ENCODE results near the gene TSNAXIP1. TPM values are rescaled to one million over a fixed set of nuclear protein-coding genes. Genes with fewer than 3 reads are reported as not detected.

Gene TSNAXIP1
- polyA plus RNA-seq, 1 donor (not counting 4 experiments of a cell fraction or from before 2014, with no cell fraction given): 0.54 TPM

DNA sequence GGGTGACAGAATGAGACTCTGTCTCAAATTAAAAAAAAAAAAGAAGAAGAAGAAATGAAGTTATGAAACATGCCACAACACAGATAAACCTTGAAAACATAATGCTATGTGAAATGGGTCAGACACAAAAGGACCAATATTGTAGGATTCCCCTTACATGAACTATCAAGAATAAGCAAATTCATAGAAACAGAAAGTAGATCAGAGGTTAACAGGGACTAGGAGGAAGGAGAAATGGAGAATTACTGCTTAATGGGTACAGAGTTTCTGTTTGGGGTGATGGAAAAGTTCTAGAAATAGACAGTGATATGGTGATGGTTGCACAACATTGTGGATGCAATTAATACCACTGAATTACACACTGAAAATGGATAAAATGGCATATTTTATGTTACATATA is 16.6 kb upstream of the TSNAXIP1 start:
- Histone ChIP-seq H3K27ac (ENCODE audit: control insufficient read depth, insufficient read depth, low read length) (no peak overlapping the region), H3K4me2 (ENCODE audit: control insufficient read depth, extremely low read depth, insufficient read depth, low read depth, low read length) (no peak overlapping the region), H3K36me3 (ENCODE audit: control insufficient read depth in 2 of 2, extremely low read depth in 1 of 2, insufficient read depth in 2 of 2, low read length in 2 of 2) (no peaks in the 10 kb centered on the region), H2AFZ (ENCODE audit: control insufficient read depth, low read length) (no peak overlapping the region), H3K27me3 (ENCODE audit: control insufficient read depth, extremely low read depth, insufficient read depth, low read length) (no peaks in the 10 kb centered on the region), H3K4me3 (ENCODE audit: control insufficient read depth in 2 of 3, extremely low read depth in 1 of 3, insufficient read depth in 2 of 3, low read depth in 1 of 3, low read length in 3 of 3) (no peak overlapping the region), H3K9me3 (ENCODE audit: control insufficient read depth, low read depth, low read length) (no peaks in the 10 kb centered on the region), H3K4me1 (ENCODE audit: control insufficient read depth, extremely low read depth, insufficient read depth, low read length) (no peaks in the 10 kb centered on the region), H3K79me2 (ENCODE audit: control insufficient read depth, insufficient read depth, low read length) (peaks cover 10% of the 10 kb centered on the region), H4K20me1 (ENCODE audit: control insufficient read depth, extremely low read depth, insufficient read depth, low read length) (no peaks in the 10 kb centered on the region), H3K9me1 (ENCODE audit: control insufficient read depth, extremely low read depth, insufficient read depth, low read length) (no peaks in the 10 kb centered on the region), H3K9ac (ENCODE audit: control insufficient read depth, extremely low read depth, insufficient read depth, low read length) (no peak overlapping the region)
- DNase-seq (ENCODE audit: low read depth, low spot score) (no peak), FAIRE-seq (no peak)
- TF ChIP-seq, protein P1, sequence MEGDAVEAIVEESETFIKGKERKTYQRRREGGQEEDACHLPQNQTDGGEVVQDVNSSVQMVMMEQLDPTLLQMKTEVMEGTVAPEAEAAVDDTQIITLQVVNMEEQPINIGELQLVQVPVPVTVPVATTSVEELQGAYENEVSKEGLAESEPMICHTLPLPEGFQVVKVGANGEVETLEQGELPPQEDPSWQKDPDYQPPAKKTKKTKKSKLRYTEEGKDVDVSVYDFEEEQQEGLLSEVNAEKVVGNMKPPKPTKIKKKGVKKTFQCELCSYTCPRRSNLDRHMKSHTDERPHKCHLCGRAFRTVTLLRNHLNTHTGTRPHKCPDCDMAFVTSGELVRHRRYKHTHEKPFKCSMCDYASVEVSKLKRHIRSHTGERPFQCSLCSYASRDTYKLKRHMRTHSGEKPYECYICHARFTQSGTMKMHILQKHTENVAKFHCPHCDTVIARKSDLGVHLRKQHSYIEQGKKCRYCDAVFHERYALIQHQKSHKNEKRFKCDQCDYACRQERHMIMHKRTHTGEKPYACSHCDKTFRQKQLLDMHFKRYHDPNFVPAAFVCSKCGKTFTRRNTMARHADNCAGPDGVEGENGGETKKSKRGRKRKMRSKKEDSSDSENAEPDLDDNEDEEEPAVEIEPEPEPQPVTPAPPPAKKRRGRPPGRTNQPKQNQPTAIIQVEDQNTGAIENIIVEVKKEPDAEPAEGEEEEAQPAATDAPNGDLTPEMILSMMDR (optimal IDR thresholded peaks at IDR 0.05 in 1 of 3, IDR thresholded peaks at IDR 0.05 in 1 of 3, conservative IDR thresholded peaks at IDR 0.05 in 1 of 3; ENCODE audit: extremely low read depth in 1 of 3, insufficient read depth in 2 of 3, low read length in 3 of 3): no peak
- dilution Hi-C loops (cut with MboI; ENCODE audit: extremely low pct_ligation_motif_present, low sequenced_read_pairs): no loop called here

GRCh38 chr16:67796099-67796718 is 10.5 kb upstream of the TSNAXIP1 start:
- no peaks in the 10 kb centered on the region for H3K9me1 ChIP-seq (ENCODE audit: control insufficient read depth, extremely low read depth, insufficient read depth, low read length)
- H3K27ac ChIP-seq (ENCODE audit: control insufficient read depth, insufficient read depth, low read length): no peak overlapping the region
- dilution Hi-C loops (cut with MboI; ENCODE audit: extremely low pct_ligation_motif_present, low sequenced_read_pairs): no loop called here
- H3K36me3 ChIP-seq (ENCODE audit: control insufficient read depth in 2 of 2, extremely low read depth in 1 of 2, insufficient read depth in 2 of 2, low read length in 2 of 2): peaks cover 8% of the 10 kb centered on the region in 2 experiments
- no peaks in the 10 kb centered on the region for H3K4me1 ChIP-seq (ENCODE audit: control insufficient read depth, extremely low read depth, insufficient read depth, low read length)
- DNase-seq (ENCODE audit: low read depth, low spot score) (no peak), FAIRE-seq (no peak)
- no peak overlapping the region for H2AFZ ChIP-seq (ENCODE audit: control insufficient read depth, low read length)
- H4K20me1 ChIP-seq (ENCODE audit: control insufficient read depth, extremely low read depth, insufficient read depth, low read length): no peaks in the 10 kb centered on the region
- no peak overlapping the region for H3K4me3 ChIP-seq (ENCODE audit: control insufficient read depth in 2 of 3, extremely low read depth in 1 of 3, insufficient read depth in 2 of 3, low read depth in 1 of 3, low read length in 3 of 3)
- no peaks in the 10 kb centered on the region for H3K9me3 ChIP-seq (ENCODE audit: control insufficient read depth, low read depth, low read length)
- H3K9ac ChIP-seq (ENCODE audit: control insufficient read depth, extremely low read depth, insufficient read depth, low read length): no peak overlapping the region
- no peaks in the 10 kb centered on the region for H3K27me3 ChIP-seq (ENCODE audit: control insufficient read depth, extremely low read depth, insufficient read depth, low read length)
- peaks cover 27% of the 10 kb centered on the region for H3K79me2 ChIP-seq (ENCODE audit: control insufficient read depth, insufficient read depth, low read length)
- no peak overlapping the region for H3K4me2 ChIP-seq (ENCODE audit: control insufficient read depth, extremely low read depth, insufficient read depth, low read depth, low read length)
- TF ChIP-seq, protein P1 (optimal IDR thresholded peaks at IDR 0.05 in 1 of 3, IDR thresholded peaks at IDR 0.05 in 1 of 3, conservative IDR thresholded peaks at IDR 0.05 in 1 of 3; ENCODE audit: extremely low read depth in 1 of 3, insufficient read depth in 2 of 3, low read length in 3 of 3): no peak
- no peak for TF ChIP-seq EZH2 (IDR thresholded peaks at IDR 0.05; ENCODE audit: low read length)
